Hematopoietic multipotent progenitor cell treated with erythropoietin and hydrocortisone succinate and interleukin-3 and kit ligand, for 6 days (in vitro differentiated cells): ENCODE data around the gene BMERB1.
"Not testable (repeated sequence)": the region's sequence is repeated elsewhere in the genome, so short reads cannot be mapped to it uniquely, and the experiment has no call there.

Source experiments
- DNase-seq: peaks from one replicate; pipeline ENCODE4 v3.0.0-alpha.2; 2015

BMERB1 gene

DNA sequence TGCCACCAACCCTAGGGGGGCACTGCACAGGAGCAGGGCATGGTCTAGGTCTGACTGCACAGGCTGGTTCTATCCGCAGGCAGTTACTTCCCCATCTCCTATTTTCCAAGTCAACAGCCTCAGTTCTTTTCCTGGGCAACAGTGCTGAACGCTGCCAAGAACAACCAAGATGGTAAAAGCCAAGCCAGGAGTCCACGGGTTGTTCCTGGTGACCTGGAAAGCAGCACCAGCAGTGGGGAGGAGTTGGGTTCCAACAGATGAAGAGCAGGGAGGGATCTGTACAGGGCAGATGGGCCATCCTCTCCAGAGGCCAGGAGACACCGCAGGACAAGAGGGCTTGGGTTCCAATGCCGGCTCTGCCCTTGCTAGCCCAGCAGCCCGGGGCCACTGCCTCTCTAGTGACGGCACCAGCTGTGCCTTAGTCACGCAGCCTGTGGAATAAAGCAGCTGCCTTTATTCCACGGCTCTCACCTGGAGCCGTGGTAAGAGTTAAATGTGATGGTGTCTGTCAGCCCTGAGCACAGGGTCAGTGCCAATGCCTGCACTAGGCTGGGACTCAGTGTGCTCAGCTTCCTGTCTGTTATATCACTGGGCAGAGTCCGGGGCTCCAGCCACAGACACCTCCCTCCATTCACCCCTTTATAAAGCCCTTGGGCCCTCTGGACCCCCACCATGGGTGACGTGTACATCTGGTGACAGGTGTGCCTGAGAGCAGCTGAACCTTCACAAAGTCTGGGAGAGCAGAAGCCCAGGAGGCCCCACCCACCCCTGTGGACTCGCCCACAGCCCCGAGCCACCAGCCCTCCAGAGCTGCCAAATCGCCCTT lies 163.6 kb downstream of the BMERB1 start:
- no peak for DNase-seq

DNA sequence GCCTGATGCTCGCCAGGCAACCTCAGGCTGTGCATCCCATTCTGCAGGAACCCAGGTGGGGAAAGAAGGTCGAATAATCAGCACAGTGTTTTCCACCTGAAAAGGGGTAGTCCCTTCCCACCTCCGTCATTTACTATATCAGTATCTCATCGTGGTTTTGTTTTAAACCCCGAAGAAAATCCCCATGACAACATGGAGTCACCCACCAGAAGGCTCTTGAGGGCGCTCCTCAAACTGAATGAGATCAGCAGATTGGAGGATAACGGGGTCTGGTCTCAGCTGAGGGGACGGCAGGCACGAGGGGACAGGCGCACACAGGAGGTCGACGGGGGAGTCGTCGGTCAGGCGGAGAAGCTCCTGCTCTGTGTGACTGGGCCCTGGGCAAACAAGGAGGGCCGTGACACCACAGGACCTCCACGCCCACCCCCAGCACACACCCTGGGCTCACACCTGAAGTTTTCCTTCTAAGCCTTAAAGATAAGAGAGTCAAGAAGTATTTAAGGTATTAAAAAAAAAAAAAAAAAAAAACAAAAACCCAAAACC lies 164.3 kb downstream of the BMERB1 start:
- DNase-seq: no peak

DNA sequence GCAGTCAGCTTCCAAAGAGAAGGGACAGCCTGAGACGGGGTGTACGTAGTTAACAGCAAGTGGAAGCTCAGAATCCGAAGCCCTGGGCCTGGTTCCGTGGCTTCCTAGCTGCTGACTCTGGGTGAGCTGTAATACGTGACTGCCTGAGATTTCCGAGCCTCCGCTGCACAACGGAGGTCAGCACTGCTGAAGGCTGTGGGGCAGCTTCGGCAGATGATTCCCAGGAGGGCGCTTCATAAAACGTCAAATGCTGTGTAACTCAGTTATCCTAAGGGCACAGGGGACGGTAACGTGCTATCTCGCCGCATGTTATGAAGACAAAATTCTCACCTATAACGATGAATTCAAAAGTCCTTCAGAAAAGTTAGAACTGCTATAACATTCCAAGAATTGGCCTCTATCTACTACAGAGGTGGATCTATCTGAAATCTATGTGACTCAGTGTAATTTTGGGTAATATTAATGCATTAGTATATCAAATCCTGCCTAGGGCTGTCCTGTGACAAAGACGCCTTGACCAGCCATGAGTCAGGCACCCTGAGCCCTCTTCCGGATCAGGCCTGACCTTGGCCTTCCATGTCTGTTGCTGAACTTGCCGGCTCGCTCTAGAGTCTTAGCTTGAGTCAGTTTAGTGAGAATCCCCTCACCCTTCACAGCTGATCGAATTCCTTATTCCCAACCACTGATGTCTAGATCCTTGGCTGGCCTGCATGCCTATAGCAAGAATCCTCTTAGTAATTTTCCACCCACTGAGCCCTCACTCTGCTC lies 165.1 kb downstream of the BMERB1 start:
- no peak for DNase-seq

DNA sequence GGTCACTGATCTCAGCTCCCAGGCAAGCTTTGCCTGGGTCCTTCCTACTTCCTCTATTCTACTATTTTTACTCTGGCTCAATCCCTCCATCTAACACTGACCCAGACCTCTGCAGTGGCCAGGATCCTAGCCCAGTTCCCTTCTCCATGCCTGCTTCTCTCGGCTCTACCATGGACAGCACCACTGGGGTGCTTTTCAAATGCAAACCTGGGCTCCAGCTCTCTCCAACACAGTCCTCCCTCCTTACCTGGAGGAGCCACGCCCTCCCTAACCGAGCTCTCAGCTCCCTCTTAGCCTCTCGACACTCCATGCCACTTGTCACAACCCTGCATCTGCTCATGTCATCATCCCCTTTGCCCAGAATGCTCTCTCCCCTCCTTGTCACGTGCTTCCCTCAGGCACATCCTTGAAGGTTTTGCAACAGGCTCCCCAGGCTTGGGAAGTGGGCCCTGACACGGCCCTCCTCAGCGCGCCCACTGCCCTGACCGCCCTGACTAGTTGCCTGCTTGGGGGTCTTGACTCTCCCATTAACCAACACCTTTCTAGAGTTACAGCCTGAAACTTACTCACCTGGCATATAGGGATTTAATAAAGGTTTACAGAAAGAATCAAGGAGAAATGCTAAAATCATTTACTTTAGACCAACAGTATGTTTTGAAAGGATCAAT lies 167.0 kb downstream of the BMERB1 start:
- DNase-seq: no peak

DNA sequence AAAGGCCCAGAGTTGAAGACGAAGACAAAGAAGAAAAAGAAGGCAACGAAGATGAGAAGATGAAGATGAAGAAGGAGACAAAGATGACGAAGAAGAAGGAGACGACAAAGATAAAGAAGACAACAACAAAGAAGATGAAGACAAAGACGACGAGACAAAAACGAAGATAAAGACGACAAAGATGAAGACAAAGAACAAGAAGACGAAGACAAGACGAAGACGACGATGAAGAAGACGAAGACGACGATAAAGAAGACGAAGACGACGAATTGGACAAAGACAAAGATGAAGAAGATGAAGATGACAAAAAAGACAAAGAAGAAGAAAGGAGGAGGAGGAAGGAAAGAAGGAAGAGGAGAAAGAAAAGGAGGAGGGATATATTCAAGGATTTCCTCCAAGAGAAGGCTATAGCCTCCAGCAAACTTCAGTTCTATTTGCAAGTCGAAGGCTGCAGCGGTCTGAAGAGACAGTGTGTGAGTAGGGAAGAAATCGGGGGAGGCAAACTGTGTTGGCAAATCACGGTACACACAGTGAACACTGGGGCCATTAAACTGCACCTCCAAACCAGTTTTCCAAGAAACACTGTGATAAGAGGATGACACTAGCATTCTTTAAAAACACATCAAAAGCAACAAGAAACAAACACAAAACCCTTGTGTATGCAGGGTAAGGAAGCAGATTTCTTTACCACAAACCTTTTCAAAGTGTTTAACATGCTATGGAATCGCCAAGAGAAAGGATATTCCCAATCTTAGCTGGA lies 168.1 kb downstream of the BMERB1 start:
- no peak for DNase-seq

DNA sequence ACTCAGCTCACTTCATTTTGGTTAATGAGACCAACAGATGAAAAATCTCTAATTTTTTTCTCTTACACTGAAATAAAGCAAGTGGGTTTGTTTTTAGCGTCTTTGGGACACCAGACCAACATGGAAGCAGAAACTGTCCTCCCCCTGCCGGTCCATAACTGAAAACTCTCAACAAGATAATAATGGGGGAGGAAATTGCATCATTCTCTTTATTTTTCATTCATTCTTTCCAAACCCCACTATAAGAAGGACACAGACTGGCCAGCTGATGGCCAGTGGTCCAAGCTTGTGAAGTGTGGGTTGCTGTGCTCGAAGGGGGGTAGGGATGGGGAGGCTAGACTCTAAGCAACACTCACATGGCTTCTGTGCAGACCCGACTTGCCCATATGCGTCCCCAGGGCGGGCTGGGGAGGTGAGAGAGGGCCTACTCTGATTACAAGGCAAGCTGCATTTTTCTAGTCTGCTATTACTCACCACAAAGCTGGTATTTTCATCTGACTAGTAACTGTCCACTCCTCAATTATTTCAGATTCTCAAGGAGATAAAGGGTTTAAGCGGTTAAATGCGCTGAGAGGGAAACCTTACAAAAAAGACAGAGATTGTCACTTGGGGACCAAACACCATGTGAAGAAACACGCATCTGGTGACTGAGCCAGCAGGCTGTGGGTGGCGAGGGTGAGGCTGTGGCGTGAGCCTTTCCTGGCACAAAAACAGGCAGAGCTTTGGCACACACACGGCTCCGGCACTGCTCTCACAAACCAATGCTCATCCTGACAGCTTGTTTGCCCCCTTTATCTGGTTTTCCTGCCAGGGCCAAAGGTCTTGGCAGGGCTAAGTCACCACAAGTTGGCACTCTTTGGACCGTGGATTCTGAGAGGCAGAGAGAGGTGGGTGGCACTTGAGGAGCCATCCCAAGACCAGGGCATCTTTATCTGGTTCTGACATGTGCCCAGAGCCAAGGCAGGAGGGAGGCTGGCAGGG lies 170.4 kb downstream of the BMERB1 start:
- peak; percentile 91 for DNase-seq

DNA sequence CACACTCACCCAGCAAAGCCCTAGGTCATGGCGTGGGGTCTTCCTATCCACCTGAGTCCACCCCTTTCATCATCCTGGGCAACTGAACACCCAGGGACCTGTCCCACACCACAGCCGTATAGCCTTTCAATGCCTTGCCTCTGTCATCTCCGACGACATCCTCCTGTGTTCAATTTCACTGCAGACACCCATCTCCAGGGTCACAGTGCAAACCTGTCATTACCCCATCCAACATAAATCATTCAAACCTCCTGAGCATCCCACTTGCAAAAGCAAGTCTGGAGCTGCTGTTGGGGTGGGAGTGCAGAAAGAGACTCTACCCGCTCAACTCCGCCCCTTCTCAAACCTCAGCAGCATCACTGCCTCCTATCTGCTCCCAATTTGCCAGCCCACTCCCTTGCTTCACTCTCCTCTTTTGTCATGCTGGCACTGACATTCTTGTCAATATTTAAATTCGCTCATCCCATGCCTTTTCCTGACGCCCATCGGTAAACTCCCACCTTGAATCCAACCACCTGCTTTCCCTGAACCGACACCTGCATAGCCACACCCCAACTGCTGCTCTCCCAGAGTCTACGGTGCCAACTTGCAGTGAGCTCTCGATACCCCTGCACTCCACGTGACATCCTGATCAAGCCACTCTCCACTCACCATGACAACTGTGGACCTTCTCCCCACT lies 171.6 kb downstream of the BMERB1 start:
- DNase-seq: peak; percentile 9

DNA sequence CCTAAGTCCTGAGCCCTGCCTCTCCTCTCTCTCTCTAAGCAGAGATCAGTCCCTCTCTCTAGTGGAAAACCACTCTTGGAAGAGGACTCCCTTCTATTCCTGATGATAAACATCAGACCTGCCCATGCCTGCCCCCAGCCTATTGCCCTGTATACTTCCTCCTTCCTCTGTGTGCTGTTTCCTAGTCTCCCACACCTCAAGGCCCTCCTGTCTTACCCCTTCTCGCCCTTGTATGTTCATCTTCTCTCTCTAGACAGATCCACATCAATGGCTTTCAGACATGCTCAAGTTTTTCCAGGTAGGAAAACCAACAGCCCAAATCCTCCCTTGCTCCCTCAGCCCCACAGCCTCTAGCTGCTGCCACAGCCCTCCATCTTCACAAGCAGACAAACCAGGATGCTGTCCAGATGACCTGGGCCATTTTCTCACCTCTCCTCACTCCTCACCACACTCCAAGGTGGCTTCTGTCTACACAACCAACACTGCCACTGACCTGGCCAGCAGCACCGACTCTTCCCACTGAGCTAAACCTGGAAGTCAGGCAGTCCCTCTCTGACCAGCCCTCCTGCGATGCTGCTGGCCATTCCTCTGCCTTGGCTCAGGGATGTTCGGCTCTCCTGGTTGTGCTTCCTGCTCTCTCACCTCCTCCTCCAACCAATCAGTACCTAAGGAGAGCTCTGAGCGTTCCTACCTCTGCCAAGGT lies 172.3 kb downstream of the BMERB1 start:
- DNase-seq: no peak

DNA sequence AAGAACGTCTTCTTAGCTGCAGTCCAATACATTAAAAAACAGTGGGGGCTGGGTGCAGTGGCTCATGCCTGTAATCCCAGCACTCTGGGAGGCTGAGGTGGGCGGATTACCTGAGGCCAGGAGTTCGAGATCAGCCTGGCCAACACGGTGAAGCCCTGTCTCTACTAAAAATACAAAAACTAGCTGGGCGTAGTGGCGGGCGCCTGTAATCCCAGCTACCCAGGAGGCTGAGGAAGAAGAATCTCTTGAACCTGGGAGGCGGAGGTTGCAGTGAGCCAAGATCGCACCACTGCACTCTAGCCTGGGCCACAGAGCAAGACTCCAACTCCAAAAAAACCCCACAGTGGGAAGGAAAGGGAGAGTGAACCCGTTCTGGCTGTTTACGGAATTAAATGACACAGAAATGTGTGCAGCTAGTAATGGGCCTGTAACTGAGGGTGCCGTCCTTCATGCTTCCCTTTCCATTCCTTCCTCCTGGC lies 172.9 kb downstream of the BMERB1 start:
- DNase-seq: not testable (repeated sequence)

DNA sequence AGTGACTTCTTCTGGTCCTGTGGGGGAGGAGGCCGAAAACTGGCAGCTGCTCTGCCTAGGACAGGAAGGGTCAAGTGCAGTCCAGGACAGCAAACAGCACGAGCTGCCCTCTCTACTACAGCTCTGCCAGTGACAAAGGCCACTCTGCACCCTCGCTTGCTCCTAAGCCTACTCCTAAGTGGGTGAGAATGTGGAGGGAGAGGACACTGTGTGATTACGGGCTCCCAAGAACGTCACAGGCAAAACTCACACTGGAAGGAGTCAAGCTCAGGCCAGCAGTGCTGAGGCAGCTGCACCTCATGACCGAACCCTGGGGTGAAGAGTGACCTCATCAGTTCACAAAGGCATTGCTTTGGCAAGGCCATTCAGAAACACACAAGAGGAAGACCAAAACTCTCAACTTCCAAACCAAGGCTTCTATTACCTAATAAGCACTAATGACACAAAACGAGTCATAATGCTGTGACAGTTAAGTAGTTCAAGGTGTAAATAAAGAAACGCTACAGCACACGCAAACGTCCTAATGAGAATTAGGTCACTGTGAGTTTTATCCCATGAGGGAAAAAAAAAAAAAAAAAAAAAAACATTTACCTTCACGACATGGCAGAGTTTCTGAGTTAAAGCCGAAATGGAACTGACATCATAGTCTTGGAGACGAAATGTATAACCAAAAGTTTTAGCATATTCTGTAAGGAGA lies 173.5 kb downstream of the BMERB1 start:
- no peak for DNase-seq

DNA sequence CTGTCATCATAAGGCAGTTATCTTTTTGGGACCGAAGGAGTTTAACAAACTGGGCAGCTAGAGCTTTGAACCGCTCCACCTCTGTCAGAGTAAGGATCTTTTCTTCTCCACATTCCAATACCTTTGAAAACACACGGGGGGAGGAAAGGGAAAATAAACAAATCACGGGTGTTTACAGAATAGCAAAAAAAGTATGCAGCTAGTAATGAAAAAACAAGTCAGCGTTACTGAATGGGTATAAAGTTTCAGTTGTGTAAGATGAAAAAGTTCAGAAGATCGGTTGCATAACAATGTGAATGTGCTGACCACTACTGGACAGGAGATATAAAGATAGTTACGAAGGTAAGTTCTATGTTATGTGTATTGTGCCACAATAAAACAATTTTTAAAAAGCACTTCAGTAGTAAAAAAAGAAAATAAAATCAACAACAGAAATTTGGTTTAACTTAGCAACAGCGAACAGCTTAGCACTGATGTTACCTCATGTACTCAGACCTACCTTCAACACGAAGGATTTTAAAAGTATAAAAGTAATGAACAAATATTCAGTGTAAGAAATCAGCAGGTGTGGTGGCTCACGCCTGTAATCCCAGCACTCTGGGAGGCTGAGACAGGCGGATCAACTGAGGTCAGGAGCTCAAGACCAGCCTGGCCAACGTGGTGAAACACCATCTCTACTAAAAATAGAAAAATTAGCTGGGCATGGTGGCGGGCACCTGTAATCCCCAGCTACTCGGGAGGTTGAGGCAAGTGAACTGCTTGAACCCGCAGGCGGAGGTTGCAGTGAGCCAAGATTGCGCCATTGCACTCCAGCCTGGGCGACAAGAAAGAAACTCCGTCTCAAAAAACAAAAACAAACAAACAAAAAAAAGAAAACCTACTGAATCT lies 174.3 kb downstream of the BMERB1 start:
- DNase-seq: no peak

DNA sequence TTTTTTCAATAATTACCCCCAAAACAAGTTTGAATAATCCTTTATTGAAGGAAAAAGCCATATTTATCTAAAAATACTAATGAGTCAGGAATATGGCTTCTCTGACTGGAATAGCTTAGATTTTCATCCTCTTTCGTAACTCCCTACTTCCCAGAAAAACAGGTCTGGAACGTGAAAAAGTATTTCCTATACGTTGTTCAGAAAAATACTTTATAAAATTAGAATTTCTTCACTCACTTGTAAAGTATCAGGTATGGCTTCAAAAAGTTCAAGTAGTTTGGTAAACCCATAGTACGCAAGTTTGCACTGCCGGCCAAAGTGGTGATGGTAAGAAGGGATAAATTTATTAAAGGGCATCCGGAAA lies 174.9 kb downstream of the BMERB1 start:
- no peak for DNase-seq

DNA sequence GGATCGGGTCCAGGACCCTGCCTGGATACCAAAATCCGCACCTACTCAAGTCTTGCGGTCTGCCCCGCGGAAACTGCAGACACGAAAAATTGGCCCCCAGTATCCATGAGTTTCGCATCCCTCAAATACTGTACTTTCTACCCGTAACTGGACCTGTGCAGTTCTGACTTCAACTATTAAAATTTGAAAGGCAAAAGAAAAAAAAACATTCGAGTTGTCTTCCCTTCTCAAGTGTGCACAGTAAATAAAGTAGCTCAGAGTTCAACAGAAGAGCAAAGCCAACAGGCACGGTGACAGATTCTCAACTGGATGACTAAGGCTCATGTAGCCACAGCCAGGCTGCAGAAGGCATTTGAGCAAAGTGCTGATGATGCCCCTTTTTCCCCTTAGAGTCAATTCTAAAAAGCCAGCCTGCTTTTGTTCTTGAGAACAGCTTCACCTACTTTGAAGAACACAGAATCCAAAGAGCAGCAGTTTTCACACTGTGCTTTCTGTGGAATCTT lies 176.0 kb downstream of the BMERB1 start:
- no peak for DNase-seq

DNA sequence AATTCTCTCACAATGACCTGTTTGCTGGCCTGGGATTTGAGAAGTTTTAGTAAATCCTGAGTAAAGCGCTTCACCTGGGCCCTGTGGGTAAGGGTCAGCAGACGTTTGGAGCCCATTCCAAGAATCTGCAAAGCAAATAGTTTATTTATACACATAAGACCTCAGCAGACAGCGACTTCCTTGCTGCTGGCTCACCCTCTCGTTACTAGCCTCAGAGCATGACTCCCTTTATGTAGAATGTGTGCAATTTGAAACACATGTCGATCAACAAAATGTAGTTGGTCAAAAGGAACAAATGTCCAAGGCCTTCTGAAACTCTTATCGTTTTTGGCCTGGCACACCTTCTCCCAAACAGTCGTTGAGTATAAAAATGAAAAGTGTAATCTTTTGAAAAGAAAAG lies 177.2 kb downstream of the BMERB1 start:
- DNase-seq: no peak

DNA sequence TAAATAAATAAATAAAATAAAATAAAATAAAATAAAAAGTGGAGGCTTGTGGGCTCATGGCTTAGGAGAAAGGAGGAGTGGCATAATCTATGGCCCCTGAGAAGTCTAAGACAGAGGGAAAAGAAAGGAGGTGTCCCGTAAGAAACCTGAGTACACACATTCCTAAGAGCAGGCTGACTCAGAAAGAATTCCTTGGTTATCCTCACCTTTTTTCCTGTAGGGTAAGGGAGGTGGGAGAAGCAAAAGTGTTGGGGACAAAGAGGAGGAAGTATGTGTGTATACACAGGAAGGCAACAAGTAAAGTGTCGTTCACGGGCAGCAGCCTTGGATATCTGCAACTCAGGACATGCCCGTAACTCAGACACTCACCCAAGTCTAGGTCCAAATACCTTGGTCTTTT lies 179.3 kb downstream of the BMERB1 start:
- DNase-seq: no peak

DNA sequence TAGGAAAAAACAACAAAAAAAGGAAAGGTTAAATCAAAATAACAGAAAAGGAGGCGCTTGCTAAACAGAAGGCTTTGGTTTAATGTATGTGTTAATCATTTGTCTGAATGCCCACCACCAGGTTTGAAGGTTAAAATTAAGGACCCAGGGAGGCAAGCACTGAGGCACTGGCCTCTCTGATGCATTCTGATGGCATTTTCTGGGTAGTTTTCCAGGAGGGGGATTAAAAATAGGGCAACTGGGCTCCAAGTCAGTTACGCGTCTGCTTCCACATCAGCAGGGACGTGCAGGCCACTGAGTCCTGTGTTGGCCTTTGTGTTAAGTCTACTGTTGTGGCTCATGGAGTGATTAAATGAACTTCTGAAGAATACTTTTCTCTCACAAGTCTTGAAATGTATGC lies 181.6 kb downstream of the BMERB1 start:
- no peak for DNase-seq

DNA sequence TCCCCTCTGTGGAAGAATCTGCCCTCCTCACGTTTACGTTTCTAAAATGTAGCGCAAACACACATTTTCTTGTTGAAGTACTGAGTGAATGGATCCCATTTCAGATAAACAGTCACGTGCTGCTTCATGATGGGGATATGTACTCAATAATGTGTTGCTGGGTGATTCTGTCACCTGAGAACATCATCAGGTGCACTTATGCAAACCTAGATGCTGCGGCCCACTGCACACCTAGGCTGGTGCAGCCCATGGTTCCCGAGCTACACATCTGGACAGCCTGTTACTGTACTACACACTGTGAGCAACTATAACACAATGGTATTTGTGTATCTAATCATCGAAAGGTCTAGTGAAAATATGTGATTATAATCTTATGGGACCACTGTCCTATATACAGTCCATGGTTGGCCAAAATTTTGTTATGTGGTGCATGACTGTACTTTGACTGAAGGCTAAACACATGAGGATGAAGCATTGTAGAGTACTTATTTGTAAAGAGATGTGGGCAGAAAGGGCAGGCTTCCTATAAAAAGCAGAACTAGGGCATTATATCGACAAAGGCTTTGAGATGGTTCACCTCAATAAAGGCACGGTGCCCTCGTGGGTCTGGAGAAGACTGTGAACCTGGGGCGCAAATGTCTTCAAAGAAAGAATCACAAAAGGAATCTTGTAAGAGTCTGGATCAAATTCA lies 182.2 kb downstream of the BMERB1 start:
- DNase-seq: no peak

DNA sequence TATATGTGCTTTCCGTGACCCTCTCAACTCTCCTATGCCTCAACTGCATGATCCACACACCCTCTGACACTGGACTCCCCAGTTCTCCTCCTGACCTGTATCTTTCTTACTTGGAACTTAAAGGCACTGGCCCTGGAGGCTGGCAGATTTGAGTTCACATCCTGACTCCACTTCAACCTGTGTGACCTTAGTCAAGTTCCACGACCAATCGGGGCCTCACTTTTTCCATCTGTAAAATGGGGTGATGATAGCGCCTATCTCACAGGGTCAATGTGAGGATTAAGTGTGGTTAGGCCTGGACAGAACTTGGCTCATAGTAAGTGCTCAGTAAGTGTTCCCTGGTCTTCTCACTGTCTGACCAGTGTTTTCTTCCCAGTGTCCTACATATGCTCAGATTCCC lies 183.5 kb downstream of the BMERB1 start:
- no peak for DNase-seq
